ENCODE data around the gene ASB3.

Gene ASB3

GRCh38 chr2:53782676-53783075, 4.1 kb downstream of the ASB3 start:
- H3K9ac ChIP-seq (ENCODE audit: low read length) = no peak overlapping the region
- no peaks in the 10 kb centered on the region for H3K9me2 ChIP-seq (replicated peaks; ENCODE audit: insufficient read depth, low read length)
- H3K4me3 ChIP-seq (ENCODE audit: low read length) = no peak overlapping the region
- peaks cover 7% of the 10 kb centered on the region for H3F3A ChIP-seq (ENCODE audit: insufficient read depth, low read length)
- no peaks in the 10 kb centered on the region for H4K20me1 ChIP-seq (ENCODE audit: insufficient read depth, low read length)
- H3K27ac ChIP-seq (ENCODE audit: low read length) = no peak overlapping the region
- H3K36me3 ChIP-seq (replicated peaks; ENCODE audit: insufficient read depth, low read length) = no peaks in the 10 kb centered on the region
- no peak overlapping the region for H3K4me2 ChIP-seq (ENCODE audit: low read depth, low read length)
- TF ChIP-seq CTCF (IDR thresholded peaks at IDR 0.05; ENCODE audit: low read length) = no peak
- TF ChIP-seq EZH2 (optimal IDR thresholded peaks at IDR 0.05; ENCODE audit: low read depth, low read length) = no peak
- TF ChIP-seq EZH2phosphoT487 (IDR thresholded peaks at IDR 0.05; ENCODE audit: low read length) = no peak
- peaks cover 6% of the 10 kb centered on the region; the same call in 1 of the 2 replicates for H3K4me1 ChIP-seq (ENCODE audit: low read length)
- H3K27me3 ChIP-seq (replicated peaks; ENCODE audit: insufficient read depth, low read length) = no peaks in the 10 kb centered on the region
- no peak overlapping the region for H2AFZ ChIP-seq (ENCODE audit: low read length)
- H3K9me3 ChIP-seq (replicated peaks; ENCODE audit: insufficient read depth, low read length) = no peaks in the 10 kb centered on the region
- no peak for DNase-seq
- H3K79me2 ChIP-seq (ENCODE audit: low read length) = peaks cover 96% of the 10 kb centered on the region

- Histone ChIP-seq H3K36me3 (replicated peaks; ENCODE audit: insufficient read depth, low read length) (no peaks in the 10 kb centered on the region; the same call in 1 of the 2 replicates), H3K4me1 (ENCODE audit: low read length) (peaks cover 2% of the 10 kb centered on the region; the same call in 1 of the 2 replicates), H3K9me2 (replicated peaks; ENCODE audit: insufficient read depth, low read length) (no peaks in the 10 kb centered on the region), H3F3A (ENCODE audit: insufficient read depth, low read length) (peaks cover 2% of the 10 kb centered on the region; the same call in 1 of the 2 replicates), H3K79me2 (ENCODE audit: low read length) (peaks cover 95% of the 10 kb centered on the region), H3K9me3 (replicated peaks; ENCODE audit: insufficient read depth, low read length) (no peaks in the 10 kb centered on the region), H3K27me3 (replicated peaks; ENCODE audit: insufficient read depth, low read length) (no peaks in the 10 kb centered on the region), H3K4me3 (ENCODE audit: low read length) (no peak overlapping the region), H3K9ac (ENCODE audit: low read length) (no peak overlapping the region), H3K4me2 (ENCODE audit: low read depth, low read length) (no peak overlapping the region), H3K27ac (ENCODE audit: low read length) (no peak overlapping the region), H2AFZ (ENCODE audit: low read length) (no peak overlapping the region), H4K20me1 (ENCODE audit: insufficient read depth, low read length) (no peaks in the 10 kb centered on the region)
- no peak for DNase-seq
- no peak for TF ChIP-seq EZH2 (optimal IDR thresholded peaks at IDR 0.05; ENCODE audit: low read depth, low read length)
- TF ChIP-seq CTCF (IDR thresholded peaks at IDR 0.05; ENCODE audit: low read length) = no peak
- no peak for TF ChIP-seq EZH2phosphoT487 (IDR thresholded peaks at IDR 0.05; ENCODE audit: low read length)
Measured at GRCh38 chr2:53780056-53780455, 6.7 kb downstream of the ASB3 start.

- H4K20me1 ChIP-seq (ENCODE audit: insufficient read depth, low read length) = no peaks in the 10 kb centered on the region
- H3K36me3 ChIP-seq (replicated peaks; ENCODE audit: insufficient read depth, low read length) = no peaks in the 10 kb centered on the region; the same call in 1 of the 2 replicates
- H3K79me2 ChIP-seq (ENCODE audit: low read length) = peaks cover 95% of the 10 kb centered on the region
- no peak overlapping the region for H3K9ac ChIP-seq (ENCODE audit: low read length)
- H3K27ac ChIP-seq (ENCODE audit: low read length) = no peak overlapping the region
- no peaks in the 10 kb centered on the region for H3K27me3 ChIP-seq (replicated peaks; ENCODE audit: insufficient read depth, low read length)
- no peak for DNase-seq
- 0 out of 2 replicates have a peak, but pooled peaks cover 2% of the 10 kb centered on the region for H3F3A ChIP-seq (ENCODE audit: insufficient read depth, low read length)
- no peaks in the 10 kb centered on the region for H3K9me3 ChIP-seq (replicated peaks; ENCODE audit: insufficient read depth, low read length)
- no peak for TF ChIP-seq CTCF (IDR thresholded peaks at IDR 0.05; ENCODE audit: low read length)
- no peak overlapping the region for H3K4me2 ChIP-seq (ENCODE audit: low read depth, low read length)
- H3K9me2 ChIP-seq (replicated peaks; ENCODE audit: insufficient read depth, low read length) = no peaks in the 10 kb centered on the region
- H3K4me3 ChIP-seq (ENCODE audit: low read length) = no peak overlapping the region
- H3K4me1 ChIP-seq (ENCODE audit: low read length) = no peaks in the 10 kb centered on the region; the same call in 1 of the 2 replicates
- no peak overlapping the region for H2AFZ ChIP-seq (ENCODE audit: low read length)
Measured at GRCh38 chr2:53778536-53779162, 8.1 kb downstream of the ASB3 start.

All from MM.1S (cell line).